ENCODE measurements around the gene NFKBIL1. TPM values are rescaled to one million over a fixed set of nuclear protein-coding genes. Genes with fewer than 3 reads are reported as not detected.
A peak's percentile ranks its signal among the peaks of the same experiment; 100 is the strongest.

Gene NFKBIL1
- total RNA-seq, 3 donors from 2014 or later (not counting 1 experiment from before 2014, with no cell fraction given), result 8.1 to 10.9 (median 10.7) TPM

DNA sequence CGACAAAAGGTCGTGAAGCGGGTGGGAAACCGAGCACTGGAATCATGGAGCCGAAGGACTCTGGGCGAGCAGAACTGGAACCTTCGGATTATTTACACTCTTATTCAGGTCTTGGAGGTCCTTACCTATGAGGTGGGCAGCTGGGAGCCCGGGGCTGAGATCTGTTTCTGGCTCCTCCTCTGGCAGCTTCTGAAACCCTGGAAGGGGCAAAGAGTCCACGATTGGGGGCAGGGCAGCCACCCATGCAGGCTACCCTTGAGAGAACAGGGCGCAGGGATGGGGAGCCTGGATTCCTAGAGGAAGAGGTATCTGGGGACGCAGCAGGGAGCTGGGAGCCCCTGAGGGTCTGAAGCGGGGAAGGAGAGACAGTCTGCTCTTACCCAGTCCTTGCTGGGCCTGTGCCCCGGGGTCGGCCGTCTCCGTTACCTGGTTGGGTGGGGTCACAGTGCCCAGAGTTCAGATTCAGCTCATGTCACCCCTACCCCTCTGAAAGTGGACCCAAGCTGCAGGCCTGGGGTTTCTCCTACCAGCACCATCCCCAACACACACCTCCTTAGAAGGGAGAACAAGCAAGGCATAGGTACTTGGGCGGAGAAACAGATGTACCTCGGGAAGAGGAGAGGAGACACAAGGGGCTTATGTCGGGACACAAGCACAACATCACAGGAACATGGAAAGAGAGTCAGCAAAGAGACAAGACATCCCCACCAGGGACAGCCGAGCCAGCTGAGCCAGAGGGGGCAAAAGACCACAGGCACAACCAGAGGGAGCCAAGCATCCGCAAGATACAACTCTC lies 34.2 kb downstream of the NFKBIL1 start:
- H3K4me3 Mint-ChIP-seq, result peak overlapping the region; percentile 98
- under 1% methylated on average over 21 of the region's 21 CpGs for WGBS (ENCODE audit: insufficient coverage)
- no peaks in the 10 kb centered on the region for H3K27me3 Mint-ChIP-seq (ENCODE audit: low read depth in 2 of 2)
- Histone ChIP-seq H3K4me1 (ENCODE audit: control insufficient read depth, insufficient read depth, low read length) (peaks cover 90% of the 10 kb centered on the region), H3K4me3 (ENCODE audit: low read length) (peak overlapping the region; percentile 98), H3K36me3 (ENCODE audit: control insufficient read depth, insufficient read depth, low read length) (peaks cover 10% of the 10 kb centered on the region), H3K27ac (ENCODE audit: low read length) (peak overlapping the region; percentile 87), H3K9me3 (ENCODE audit: control insufficient read depth, insufficient read depth, low read length) (no peaks in the 10 kb centered on the region), H3K27me3 (ENCODE audit: control insufficient read depth, insufficient read depth, low read length) (no peaks in the 10 kb centered on the region)
- intact Hi-C loops (cut with micrococcal nuclease), result loop anchor here (1.0 to 5.0 kb wide), 4 partner anchors 16 to 89 kb away; partner anchors contain the start of gene NFKBIL1
- TF ChIP-seq, protein P1, sequence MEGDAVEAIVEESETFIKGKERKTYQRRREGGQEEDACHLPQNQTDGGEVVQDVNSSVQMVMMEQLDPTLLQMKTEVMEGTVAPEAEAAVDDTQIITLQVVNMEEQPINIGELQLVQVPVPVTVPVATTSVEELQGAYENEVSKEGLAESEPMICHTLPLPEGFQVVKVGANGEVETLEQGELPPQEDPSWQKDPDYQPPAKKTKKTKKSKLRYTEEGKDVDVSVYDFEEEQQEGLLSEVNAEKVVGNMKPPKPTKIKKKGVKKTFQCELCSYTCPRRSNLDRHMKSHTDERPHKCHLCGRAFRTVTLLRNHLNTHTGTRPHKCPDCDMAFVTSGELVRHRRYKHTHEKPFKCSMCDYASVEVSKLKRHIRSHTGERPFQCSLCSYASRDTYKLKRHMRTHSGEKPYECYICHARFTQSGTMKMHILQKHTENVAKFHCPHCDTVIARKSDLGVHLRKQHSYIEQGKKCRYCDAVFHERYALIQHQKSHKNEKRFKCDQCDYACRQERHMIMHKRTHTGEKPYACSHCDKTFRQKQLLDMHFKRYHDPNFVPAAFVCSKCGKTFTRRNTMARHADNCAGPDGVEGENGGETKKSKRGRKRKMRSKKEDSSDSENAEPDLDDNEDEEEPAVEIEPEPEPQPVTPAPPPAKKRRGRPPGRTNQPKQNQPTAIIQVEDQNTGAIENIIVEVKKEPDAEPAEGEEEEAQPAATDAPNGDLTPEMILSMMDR (IDR thresholded peaks at IDR 0.05), result no peak
- peak overlapping the region; percentile 95 to 100 for H3K27ac Mint-ChIP-seq
- DNase-seq (peak in 1 of 2 donors; percentile 51), ATAC-seq (no peak)
- H3K4me1 Mint-ChIP-seq, result peaks cover 74 to 75% of the 10 kb centered on the region in 2 donors
- no peaks in the 10 kb centered on the region for H3K9me3 Mint-ChIP-seq
- no peaks in the 10 kb centered on the region for H3K36me3 Mint-ChIP-seq

DNA sequence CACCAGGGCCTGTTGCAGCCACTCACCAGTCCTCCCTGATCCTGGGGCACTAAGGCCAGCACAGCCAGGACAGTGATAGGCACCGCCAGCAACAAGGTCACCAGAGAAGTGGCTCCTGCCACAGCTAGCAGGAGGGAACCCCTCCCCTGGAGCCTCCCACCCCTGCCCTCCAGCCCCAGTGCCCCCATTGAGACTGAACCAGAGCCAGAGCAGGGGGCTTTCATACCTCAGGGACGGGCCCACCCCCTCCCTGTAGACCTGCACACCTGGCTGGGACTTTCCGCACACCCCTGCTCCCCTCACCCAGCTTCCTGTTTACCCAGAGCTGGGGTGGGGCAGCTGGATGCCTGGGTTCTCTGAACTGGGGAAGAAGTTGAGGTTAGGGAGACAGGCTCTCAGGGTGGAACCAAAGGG lies 34.8 kb downstream of the NFKBIL1 start, which contains the start of gene LTB:
Gene LTB (minus strand): TSS at position 195 of the 414 bp plus-strand sequence. CDS start 7 bp downstream, at position 188.
- H3K4me3 Mint-ChIP-seq, result peak within 1 kb of the TSS; percentile 98
- WGBS (ENCODE audit: insufficient coverage), result 0% methylated on average over 2 of the region's 3 CpGs
- H3K9me3 ChIP-seq (ENCODE audit: control insufficient read depth, insufficient read depth, low read length), result no peaks in the 10 kb centered on the region
- peak within 1 kb of the TSS; percentile 95 to 100 for H3K27ac Mint-ChIP-seq
- peak in 1 of 2 donors; percentile 88 for DNase-seq
- H3K27me3 ChIP-seq (ENCODE audit: control insufficient read depth, insufficient read depth, low read length), result no peaks in the 10 kb centered on the region
- peaks cover 7% of the 10 kb centered on the region for H3K36me3 ChIP-seq (ENCODE audit: control insufficient read depth, insufficient read depth, low read length)
- no peaks in the 10 kb centered on the region for H3K36me3 Mint-ChIP-seq
- peaks cover 90% of the 10 kb centered on the region for H3K4me1 ChIP-seq (ENCODE audit: control insufficient read depth, insufficient read depth, low read length)
- TF ChIP-seq, protein P1 (IDR thresholded peaks at IDR 0.05), result no peak
- H3K27ac ChIP-seq (ENCODE audit: low read length), result peak within 1 kb of the TSS; percentile 87
- H3K27me3 Mint-ChIP-seq (ENCODE audit: low read depth in 2 of 2), result no peaks in the 10 kb centered on the region
- no peaks in the 10 kb centered on the region for H3K9me3 Mint-ChIP-seq
- intact Hi-C loops (cut with micrococcal nuclease), result loop anchor here (5.0 kb wide), 1 partner anchor 90 kb away; no protein-coding TSS in a partner anchor
- H3K4me3 ChIP-seq (ENCODE audit: low read length), result peak within 1 kb of the TSS; percentile 98
- peaks cover 74 to 75% of the 10 kb centered on the region in 2 donors for H3K4me1 Mint-ChIP-seq
- no peak for ATAC-seq

DNA sequence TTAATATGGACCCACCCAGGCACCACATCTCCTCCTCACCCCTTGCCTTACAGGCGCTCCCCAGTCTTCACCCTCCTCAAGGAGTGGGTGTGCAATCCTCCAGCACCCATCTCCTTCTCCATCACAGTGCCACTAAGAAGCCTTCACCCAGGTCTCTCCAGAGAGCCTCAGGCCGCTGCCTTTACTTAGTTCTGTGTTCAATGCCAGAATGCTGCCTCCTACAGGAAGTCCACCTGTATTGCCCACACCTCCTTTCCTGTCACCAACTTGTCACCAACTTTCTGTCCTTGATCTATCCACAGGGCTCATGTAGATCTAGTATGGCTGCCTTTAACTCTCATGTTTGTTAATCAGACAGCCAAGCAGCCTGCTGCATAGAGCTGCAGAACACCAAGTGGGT lies 38.1 kb downstream of the NFKBIL1 start:
- H3K4me3 Mint-ChIP-seq, result peak overlapping the region; percentile 69
- Histone ChIP-seq H3K27ac (ENCODE audit: low read length) (peak overlapping the region; percentile 77), H3K27me3 (ENCODE audit: control insufficient read depth, insufficient read depth, low read length) (no peaks in the 10 kb centered on the region), H3K9me3 (ENCODE audit: control insufficient read depth, insufficient read depth, low read length) (no peaks in the 10 kb centered on the region), H3K4me1 (ENCODE audit: control insufficient read depth, insufficient read depth, low read length) (peaks cover 85% of the 10 kb centered on the region), H3K4me3 (ENCODE audit: low read length) (no peak overlapping the region), H3K36me3 (ENCODE audit: control insufficient read depth, insufficient read depth, low read length) (peaks cover 3% of the 10 kb centered on the region)
- 68% methylated on average over 2 of the region's 2 CpGs for WGBS (ENCODE audit: insufficient coverage)
- DNase-seq (peak in 1 of 2 donors; percentile 78), ATAC-seq (peak in 1 of 3 donors; percentile 15)
- H3K36me3 Mint-ChIP-seq, result no peaks in the 10 kb centered on the region
- peaks cover 69 to 79% of the 10 kb centered on the region in 2 donors for H3K4me1 Mint-ChIP-seq
- no peaks in the 10 kb centered on the region for H3K27me3 Mint-ChIP-seq (ENCODE audit: low read depth in 2 of 2)
- intact Hi-C loops (cut with micrococcal nuclease), result no loop called here
- no peaks in the 10 kb centered on the region for H3K9me3 Mint-ChIP-seq
- TF ChIP-seq, protein P1 (IDR thresholded peaks at IDR 0.05), result peak; percentile 46
- H3K27ac Mint-ChIP-seq, result peak overlapping the region; percentile 79 to 87

Measured in natural killer cell (primary cell).